HEK293 (cell line): ENCODE measurements around the gene OR2V1.
A peak's percentile ranks its signal among the peaks of the same experiment; 100 is the strongest.

Experiments used
- BCL11A ChIP-seq: fragments of 450-650 bp; formaldehyde crosslinking; IDR thresholded peaks from 2 replicates; pipeline ENCODE4 v1.5.1; 2016; ENCODE audit warnings: low read depth, missing biosample characterization, missing genetic modification characterization
- EGR2 ChIP-seq: fragments of 450-650 bp; formaldehyde crosslinking; IDR thresholded peaks from 2 replicates; pipeline ENCODE4 v1.5.1; 2016; ENCODE audit warnings: low read depth, missing biosample characterization, missing genetic modification characterization
- GLI2 ChIP-seq: fragments of 450-650 bp; formaldehyde crosslinking; IDR thresholded peaks from 2 replicates; pipeline ENCODE4; 2017; ENCODE audit warnings: missing biosample characterization, missing genetic modification characterization, low read depth, borderline replicate concordance
- GLIS1 ChIP-seq: fragments of 450-650 bp; formaldehyde crosslinking; IDR thresholded peaks from 2 replicates; pipeline ENCODE4 v1.5.1; 2016; ENCODE audit warnings: missing biosample characterization, missing genetic modification characterization
- KLF8 ChIP-seq: fragments of 450-650 bp; formaldehyde crosslinking; IDR thresholded peaks from 2 replicates; pipeline ENCODE4 v1.5.1; 2016; ENCODE audit warnings: missing biosample characterization, missing genetic modification characterization
- MYNN ChIP-seq: fragments of 450-650 bp; formaldehyde crosslinking; IDR thresholded peaks from 2 replicates; pipeline ENCODE4 v1.5.1; 2016; ENCODE audit warnings: missing biosample characterization, missing genetic modification characterization, borderline replicate concordance
- PRDM1 ChIP-seq: fragments of 450-650 bp; formaldehyde crosslinking; IDR thresholded peaks from 2 replicates; pipeline ENCODE4; 2016; ENCODE audit warnings: missing biosample characterization, missing genetic modification characterization
- PRDM10 ChIP-seq: fragments of 450-650 bp; formaldehyde crosslinking; IDR thresholded peaks from 2 replicates; pipeline ENCODE4 v1.5.1; 2016; ENCODE audit warnings: missing biosample characterization, missing genetic modification characterization
- SP7 ChIP-seq: fragments of 450-650 bp; formaldehyde crosslinking; IDR thresholded peaks from 2 replicates; pipeline ENCODE4 v1.5.1; 2016; ENCODE audit warnings: missing biosample characterization, missing genetic modification characterization
- ZBTB17 ChIP-seq: fragments of 450-650 bp; formaldehyde crosslinking; IDR thresholded peaks from 2 replicates; pipeline ENCODE4 v1.5.1; 2016; ENCODE audit warnings: missing biosample characterization, missing genetic modification characterization
- ZFP41 ChIP-seq: fragments of 450-650 bp; formaldehyde crosslinking; IDR thresholded peaks from 2 replicates; pipeline ENCODE4 v1.5.1; 2016; ENCODE audit warnings: missing biosample characterization, missing genetic modification characterization, borderline replicate concordance
- ZNF133 ChIP-seq: fragments of 450-650 bp; formaldehyde crosslinking; IDR thresholded peaks from 2 replicates; pipeline ENCODE4 v1.5.1; 2016; ENCODE audit warnings: missing biosample characterization, missing genetic modification characterization
- ZNF157 ChIP-seq: fragments of 450-650 bp; formaldehyde crosslinking; IDR thresholded peaks from 2 replicates; pipeline ENCODE4 v1.5.1; 2016; ENCODE audit warnings: missing biosample characterization, missing genetic modification characterization
- ZNF211 ChIP-seq: fragments of 450-650 bp; formaldehyde crosslinking; IDR thresholded peaks from 2 replicates; pipeline ENCODE4 v1.5.1; 2016; ENCODE audit warnings: low read depth, missing biosample characterization, missing genetic modification characterization
- ZNF311 ChIP-seq: fragments of 450-650 bp; formaldehyde crosslinking; IDR thresholded peaks from 2 replicates; pipeline ENCODE4 v1.5.1; 2017; ENCODE audit warnings: missing biosample characterization, missing genetic modification characterization, borderline replicate concordance
- ZNF324 ChIP-seq: fragments of 450-650 bp; formaldehyde crosslinking; IDR thresholded peaks from 2 replicates; pipeline ENCODE4 v1.5.1; 2016; ENCODE audit warnings: missing biosample characterization, missing genetic modification characterization
- ZNF423 ChIP-seq: fragments of 450-650 bp; formaldehyde crosslinking; IDR thresholded peaks from 2 replicates; pipeline ENCODE4 v1.5.1; 2016; ENCODE audit warnings: missing biosample characterization, missing genetic modification characterization
- ZNF501 ChIP-seq: fragments of 450-650 bp; formaldehyde crosslinking; IDR thresholded peaks from 2 replicates; pipeline ENCODE4 v1.5.1; 2016; ENCODE audit warnings: missing biosample characterization, missing genetic modification characterization
- ZNF560 ChIP-seq: fragments of 450-650 bp; formaldehyde crosslinking; IDR thresholded peaks from 2 replicates; pipeline ENCODE4 v1.5.1; 2017; ENCODE audit warnings: missing biosample characterization, missing genetic modification characterization, borderline replicate concordance
- ZNF571 ChIP-seq: fragments of 450-650 bp; formaldehyde crosslinking; IDR thresholded peaks from 2 replicates; pipeline ENCODE4 v1.5.0; 2017; ENCODE audit warnings: missing biosample characterization, missing genetic modification characterization
- ZNF600 ChIP-seq: fragments of 450-650 bp; formaldehyde crosslinking; IDR thresholded peaks from 2 replicates; pipeline ENCODE4 v1.5.1; 2016; ENCODE audit warnings: missing biosample characterization, missing genetic modification characterization
- ZNF624 ChIP-seq: fragments of 450-650 bp; formaldehyde crosslinking; IDR thresholded peaks from 2 replicates; pipeline ENCODE4 v1.5.1; 2017; ENCODE audit warnings: missing biosample characterization, missing genetic modification characterization
- ZNF654 ChIP-seq: fragments of 450-650 bp; formaldehyde crosslinking; IDR thresholded peaks from 2 replicates; pipeline ENCODE4 v1.5.1; 2016; ENCODE audit warnings: low read depth, missing biosample characterization, missing genetic modification characterization
- ZNF704 ChIP-seq: fragments of 450-650 bp; formaldehyde crosslinking; IDR thresholded peaks from 2 replicates; pipeline ENCODE4 v1.5.1; 2016; ENCODE audit warnings: missing biosample characterization, missing genetic modification characterization
- ZNF777 ChIP-seq: fragments of 450-650 bp; formaldehyde crosslinking; IDR thresholded peaks from 2 replicates; pipeline ENCODE4 v1.5.1; 2017; ENCODE audit warnings: missing biosample characterization, missing genetic modification characterization, borderline replicate concordance
- ZNF791 ChIP-seq: fragments of 450-650 bp; formaldehyde crosslinking; IDR thresholded peaks from 2 replicates; pipeline ENCODE4 v1.5.1; 2016; ENCODE audit warnings: missing biosample characterization, missing genetic modification characterization
- TF ChIP-seq, protein P1 (sequence below): fragments of 450-650 bp; formaldehyde crosslinking; IDR thresholded peaks from 2 replicates; pipeline ENCODE4 v1.5.1; 2016; ENCODE audit warnings: missing biosample characterization, missing genetic modification characterization
- TF ChIP-seq, protein P2 (sequence below): fragments of 450-650 bp; formaldehyde crosslinking; IDR thresholded peaks from 2 replicates; pipeline ENCODE4 v1.5.1; 2016; ENCODE audit warnings: missing biosample characterization, missing genetic modification characterization, low read depth
- TF ChIP-seq, protein P3 (sequence below): fragments of 450-650 bp; formaldehyde crosslinking; conservative IDR thresholded peaks from 2 replicates; pipeline ENCODE4 v1.5.1; 2016; ENCODE audit warnings: low read depth, missing biosample characterization, missing genetic modification characterization

The OR2V1 gene

DNA sequence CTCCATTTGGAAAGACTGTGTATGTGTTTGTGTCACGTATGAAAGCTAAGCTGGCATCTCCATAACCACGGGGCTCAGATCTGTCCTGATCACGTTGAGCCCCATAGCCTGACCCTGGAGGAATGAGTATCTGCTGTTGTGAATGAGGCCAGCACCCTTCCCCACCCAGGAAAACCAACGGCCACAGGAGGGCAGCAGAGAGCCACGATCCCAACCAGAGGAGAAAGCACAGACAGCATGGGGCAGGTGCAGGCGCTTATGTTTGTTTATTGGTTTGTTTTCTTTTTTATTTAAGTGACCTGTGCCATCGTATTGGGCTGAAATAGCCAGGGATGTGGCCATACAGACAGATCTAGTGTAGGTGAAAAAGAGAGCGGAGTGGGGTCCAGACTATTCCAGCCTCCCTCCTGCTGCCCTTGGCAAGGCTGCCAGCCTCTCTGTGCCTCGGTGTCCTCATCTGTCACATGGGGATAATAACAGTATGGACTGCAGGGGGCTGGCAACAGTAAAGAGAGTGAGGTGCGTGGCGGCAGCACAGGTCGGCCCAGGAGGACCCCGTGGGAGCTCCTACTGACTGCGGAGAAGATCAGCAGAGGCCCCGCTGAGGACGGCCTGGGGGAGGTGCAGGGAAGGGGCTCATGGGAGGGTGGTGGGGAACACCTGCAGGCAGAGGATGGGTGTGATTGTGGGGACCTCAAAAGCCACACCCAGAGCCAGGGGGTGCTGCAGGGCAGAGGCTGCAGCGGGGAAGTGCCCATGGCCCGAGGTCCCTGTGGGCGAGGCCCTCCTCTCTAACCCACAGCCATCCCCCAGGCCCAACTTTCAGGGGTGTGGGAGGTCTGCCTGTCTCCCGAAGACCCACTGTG is 28.6 kb upstream of the OR2V1 start (continued):
- TF ChIP-seq ZNF704 (tag by site-specific recombination) (no peak), ZNF324 (tag by site-specific recombination) (no peak), ZNF791 (tag by site-specific recombination) (no peak), ZNF571 (tag by site-specific recombination) (no peak), GLI2 (tag by site-specific recombination) (no peak), ZFP41 (tag by site-specific recombination) (no peak), GLIS1 (tag by site-specific recombination) (peak; percentile 36; the same call in 1 of the 2 replicates), EGR2 (no peak), ZNF211 (tag by site-specific recombination) (no peak), KLF8 (peak; percentile 50; the same call in 1 of the 2 replicates), ZNF560 (tag by site-specific recombination) (no peak), BCL11A (tag by site-specific recombination) (no peak), ZNF311 (no peak), ZNF157 (tag by site-specific recombination) (no peak), SP7 (tag by site-specific recombination) (0 out of 2 replicates have a peak, but pooled peaks have one; percentile 32), MYNN (tag by site-specific recombination) (no peak), ZNF777 (no peak), ZBTB17 (tag by site-specific recombination) (peak; percentile 68; the same call in 1 of the 2 replicates), PRDM1 (tag by site-specific recombination) (peak; percentile 75), ZNF654 (tag by site-specific recombination) (peak; percentile 96), ZNF423 (tag by site-specific recombination) (no peak), ZNF133 (tag by site-specific recombination) (no peak), ZNF624 (no peak), ZNF600 (tag by site-specific recombination) (peak; percentile 58; the same call in 1 of the 2 replicates), ZNF501 (tag by site-specific recombination) (peak; percentile 68; the same call in 1 of the 2 replicates), PRDM10 (tag by site-specific recombination) (no peak)
- TF ChIP-seq, protein P1, sequence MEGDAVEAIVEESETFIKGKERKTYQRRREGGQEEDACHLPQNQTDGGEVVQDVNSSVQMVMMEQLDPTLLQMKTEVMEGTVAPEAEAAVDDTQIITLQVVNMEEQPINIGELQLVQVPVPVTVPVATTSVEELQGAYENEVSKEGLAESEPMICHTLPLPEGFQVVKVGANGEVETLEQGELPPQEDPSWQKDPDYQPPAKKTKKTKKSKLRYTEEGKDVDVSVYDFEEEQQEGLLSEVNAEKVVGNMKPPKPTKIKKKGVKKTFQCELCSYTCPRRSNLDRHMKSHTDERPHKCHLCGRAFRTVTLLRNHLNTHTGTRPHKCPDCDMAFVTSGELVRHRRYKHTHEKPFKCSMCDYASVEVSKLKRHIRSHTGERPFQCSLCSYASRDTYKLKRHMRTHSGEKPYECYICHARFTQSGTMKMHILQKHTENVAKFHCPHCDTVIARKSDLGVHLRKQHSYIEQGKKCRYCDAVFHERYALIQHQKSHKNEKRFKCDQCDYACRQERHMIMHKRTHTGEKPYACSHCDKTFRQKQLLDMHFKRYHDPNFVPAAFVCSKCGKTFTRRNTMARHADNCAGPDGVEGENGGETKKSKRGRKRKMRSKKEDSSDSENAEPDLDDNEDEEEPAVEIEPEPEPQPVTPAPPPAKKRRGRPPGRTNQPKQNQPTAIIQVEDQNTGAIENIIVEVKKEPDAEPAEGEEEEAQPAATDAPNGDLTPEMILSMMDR (tag by site-specific recombination): peak; percentile 86
- TF ChIP-seq, protein P2, sequence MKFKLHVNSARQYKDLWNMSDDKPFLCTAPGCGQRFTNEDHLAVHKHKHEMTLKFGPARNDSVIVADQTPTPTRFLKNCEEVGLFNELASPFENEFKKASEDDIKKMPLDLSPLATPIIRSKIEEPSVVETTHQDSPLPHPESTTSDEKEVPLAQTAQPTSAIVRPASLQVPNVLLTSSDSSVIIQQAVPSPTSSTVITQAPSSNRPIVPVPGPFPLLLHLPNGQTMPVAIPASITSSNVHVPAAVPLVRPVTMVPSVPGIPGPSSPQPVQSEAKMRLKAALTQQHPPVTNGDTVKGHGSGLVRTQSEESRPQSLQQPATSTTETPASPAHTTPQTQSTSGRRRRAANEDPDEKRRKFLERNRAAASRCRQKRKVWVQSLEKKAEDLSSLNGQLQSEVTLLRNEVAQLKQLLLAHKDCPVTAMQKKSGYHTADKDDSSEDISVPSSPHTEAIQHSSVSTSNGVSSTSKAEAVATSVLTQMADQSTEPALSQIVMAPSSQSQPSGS (tag by site-specific recombination): no peak
- TF ChIP-seq, protein P3, sequence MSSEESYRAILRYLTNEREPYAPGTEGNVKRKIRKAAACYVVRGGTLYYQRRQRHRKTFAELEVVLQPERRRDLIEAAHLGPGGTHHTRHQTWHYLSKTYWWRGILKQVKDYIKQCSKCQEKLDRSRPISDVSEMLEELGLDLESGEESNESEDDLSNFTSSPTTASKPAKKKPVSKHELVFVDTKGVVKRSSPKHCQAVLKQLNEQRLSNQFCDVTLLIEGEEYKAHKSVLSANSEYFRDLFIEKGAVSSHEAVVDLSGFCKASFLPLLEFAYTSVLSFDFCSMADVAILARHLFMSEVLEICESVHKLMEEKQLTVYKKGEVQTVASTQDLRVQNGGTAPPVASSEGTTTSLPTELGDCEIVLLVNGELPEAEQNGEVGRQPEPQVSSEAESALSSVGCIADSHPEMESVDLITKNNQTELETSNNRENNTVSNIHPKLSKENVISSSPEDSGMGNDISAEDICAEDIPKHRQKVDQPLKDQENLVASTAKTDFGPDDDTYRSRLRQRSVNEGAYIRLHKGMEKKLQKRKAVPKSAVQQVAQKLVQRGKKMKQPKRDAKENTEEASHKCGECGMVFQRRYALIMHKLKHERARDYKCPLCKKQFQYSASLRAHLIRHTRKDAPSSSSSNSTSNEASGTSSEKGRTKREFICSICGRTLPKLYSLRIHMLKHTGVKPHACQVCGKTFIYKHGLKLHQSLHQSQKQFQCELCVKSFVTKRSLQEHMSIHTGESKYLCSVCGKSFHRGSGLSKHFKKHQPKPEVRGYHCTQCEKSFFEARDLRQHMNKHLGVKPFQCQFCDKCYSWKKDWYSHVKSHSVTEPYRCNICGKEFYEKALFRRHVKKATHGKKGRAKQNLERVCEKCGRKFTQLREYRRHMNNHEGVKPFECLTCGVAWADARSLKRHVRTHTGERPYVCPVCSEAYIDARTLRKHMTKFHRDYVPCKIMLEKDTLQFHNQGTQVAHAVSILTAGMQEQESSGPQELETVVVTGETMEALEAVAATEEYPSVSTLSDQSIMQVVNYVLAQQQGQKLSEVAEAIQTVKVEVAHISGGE (tag by site-specific recombination): no peak
